HEK293T (cell line): ENCODE results near the gene BCAR1.

ENCODE experiments used
- CTCF ChIA-PET: fragments of 350-600 bp; formaldehyde crosslinking; extraction: SDS; loops from one replicate; lab custom pipeline; 2021; ENCODE audit warnings: antibody characterized with exemption, inconsistent platforms; lab: Yijun Ruan, JAX
- POLR2A ChIA-PET: fragments of 350-600 bp; formaldehyde crosslinking; extraction: SDS; loops from one replicate; lab custom pipeline; 2020; ENCODE audit warnings: antibody characterized with exemption, inconsistent platforms; lab: Yijun Ruan, JAX
- DNase-seq: peaks from one replicate; pipeline ENCODE4 v3.0.0; 2012; ENCODE audit warnings: mixed read lengths; ENCODE audit errors: extremely low spot score
- ARNT ChIP-seq: fragments of 450-650 bp; IDR thresholded peaks from 2 replicates; pipeline ENCODE4 v1.6.1; 2017; ENCODE audit warnings: mild to moderate bottlenecking
- BHLHE40 ChIP-seq: fragments of 450-650 bp; IDR thresholded peaks from 2 replicates; pipeline ENCODE4 v1.6.1; 2016; ENCODE audit warnings: mild to moderate bottlenecking, moderate library complexity, borderline replicate concordance
- CTBP1 ChIP-seq: fragments of 450-650 bp; IDR thresholded peaks from 2 replicates; pipeline ENCODE4 v1.6.1; 2016; ENCODE audit warnings: borderline replicate concordance
- ELF4 ChIP-seq: fragments of 450-650 bp; IDR thresholded peaks from 2 replicates; pipeline ENCODE4 v1.6.1; 2017; ENCODE audit warnings: antibody characterized with exemption
- FOXA1 ChIP-seq: fragments of 450-650 bp; IDR thresholded peaks from 2 replicates; pipeline ENCODE4 v1.6.1; 2016; ENCODE audit warnings: mild to moderate bottlenecking
- FOXK2 ChIP-seq: fragments of 450-650 bp; IDR thresholded peaks from 2 replicates; pipeline ENCODE4 v1.6.1; 2016; ENCODE audit warnings: mild to moderate bottlenecking
- FOXM1 ChIP-seq: fragments of 450-650 bp; IDR thresholded peaks from 2 replicates; pipeline ENCODE4 v1.6.1; 2017; ENCODE audit warnings: mild to moderate bottlenecking, borderline replicate concordance
- HDGF ChIP-seq: fragments of 450-650 bp; IDR thresholded peaks from 2 replicates; pipeline ENCODE4 v1.6.1; 2017; ENCODE audit warnings: antibody characterized with exemption, borderline replicate concordance
- L3MBTL2 ChIP-seq: fragments of 450-650 bp; conservative IDR thresholded peaks from 2 replicates; pipeline ENCODE4 v1.6.1; 2016; ENCODE audit warnings: mild to moderate bottlenecking
- LEF1 ChIP-seq: fragments of 450-650 bp; IDR thresholded peaks from 2 replicates; pipeline ENCODE4 v1.6.1; 2017; ENCODE audit warnings: mild to moderate bottlenecking, borderline replicate concordance
- NFRKB ChIP-seq: fragments of 450-650 bp; IDR thresholded peaks from 2 replicates; pipeline ENCODE4 v1.6.1; 2016; ENCODE audit warnings: mild to moderate bottlenecking, moderate library complexity
- PKNOX1 ChIP-seq: fragments of 450-650 bp; IDR thresholded peaks from 2 replicates; pipeline ENCODE4 v1.6.1; 2016
- SP1 ChIP-seq: fragments of 450-650 bp; IDR thresholded peaks from 2 replicates; pipeline ENCODE4 v1.6.1; 2017
- SUZ12 ChIP-seq: fragments of 450-650 bp; IDR thresholded peaks from 2 replicates; pipeline ENCODE4 v1.6.1; 2016; ENCODE audit warnings: mild to moderate bottlenecking
- TARDBP ChIP-seq: fragments of 450-650 bp; IDR thresholded peaks from 2 replicates; pipeline ENCODE4 v1.6.1; 2016
- ZNF384 ChIP-seq: fragments of 450-650 bp; IDR thresholded peaks from 2 replicates; pipeline ENCODE4 v1.6.1; 2016

BCAR1 gene

DNA sequence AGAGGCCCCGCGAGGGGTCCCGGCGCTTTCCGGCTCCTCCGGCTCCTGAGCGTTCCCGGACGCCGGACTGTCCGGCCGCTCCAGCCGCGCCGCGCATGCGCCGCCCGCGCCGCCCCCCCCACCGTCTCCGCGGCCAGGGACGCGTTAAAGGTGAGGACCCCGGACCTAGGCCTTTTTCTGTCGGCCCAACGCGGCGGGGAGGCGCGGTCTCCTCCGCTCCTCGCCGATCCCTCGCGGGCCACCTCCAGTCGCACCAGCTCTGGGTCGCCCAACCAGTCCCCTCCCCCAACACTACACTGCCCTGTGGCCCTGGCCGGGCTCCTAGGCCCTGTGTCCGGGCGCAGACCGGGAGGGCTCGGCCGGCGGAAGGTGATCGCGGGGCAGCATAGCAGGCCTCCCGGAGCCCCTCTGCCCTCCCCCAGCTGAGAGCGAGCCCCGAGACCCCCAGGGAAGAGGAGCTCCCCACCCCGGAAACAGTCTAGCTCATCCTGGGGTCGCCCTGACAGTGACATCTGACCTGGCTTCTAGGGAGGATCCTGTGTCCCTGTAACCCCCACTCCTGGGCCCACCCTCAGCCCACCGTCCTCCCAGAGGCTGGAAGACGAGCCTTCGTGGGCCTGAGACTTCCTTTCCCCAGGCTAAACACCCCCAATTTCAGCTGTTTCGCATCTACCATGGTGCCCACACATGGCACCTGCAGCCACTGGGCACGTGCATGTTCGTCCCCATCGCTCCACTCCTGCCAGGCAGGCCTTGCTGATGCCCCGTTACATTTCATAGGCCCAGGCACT lies 14.7 kb upstream of the BCAR1 start:
- CTCF ChIA-PET = no interaction called here
- POLR2A ChIA-PET = interaction anchor here (0.5 to 1.4 kb wide), 6 partner anchors 10 to 84 kb away, joined by 3 to 4 read pairs (median 3); no protein-coding TSS in a partner anchor
- peak; percentile 93 for DNase-seq
- no peak for TF ChIP-seq ARNT
- TF ChIP-seq NFRKB = no peak
- TF ChIP-seq SUZ12 = no peak
- TF ChIP-seq BHLHE40 = no peak
- TF ChIP-seq PKNOX1 = no peak
- TF ChIP-seq FOXK2 = no peak
- no peak for TF ChIP-seq FOXA1
- TF ChIP-seq HDGF = no peak

GRCh38 chr16:75264999-75265910 lies 13.8 kb upstream of the BCAR1 start:
- peak; percentile 41 for DNase-seq
- ChIA-PET CTCF (no interaction called here), POLR2A (interaction anchor here (0.5 to 1.4 kb wide), 4 partner anchors 17 to 62 kb away, joined by 3 to 4 read pairs (median 3); no protein-coding TSS in a partner anchor)
- TF ChIP-seq FOXK2 = no peak

DNA sequence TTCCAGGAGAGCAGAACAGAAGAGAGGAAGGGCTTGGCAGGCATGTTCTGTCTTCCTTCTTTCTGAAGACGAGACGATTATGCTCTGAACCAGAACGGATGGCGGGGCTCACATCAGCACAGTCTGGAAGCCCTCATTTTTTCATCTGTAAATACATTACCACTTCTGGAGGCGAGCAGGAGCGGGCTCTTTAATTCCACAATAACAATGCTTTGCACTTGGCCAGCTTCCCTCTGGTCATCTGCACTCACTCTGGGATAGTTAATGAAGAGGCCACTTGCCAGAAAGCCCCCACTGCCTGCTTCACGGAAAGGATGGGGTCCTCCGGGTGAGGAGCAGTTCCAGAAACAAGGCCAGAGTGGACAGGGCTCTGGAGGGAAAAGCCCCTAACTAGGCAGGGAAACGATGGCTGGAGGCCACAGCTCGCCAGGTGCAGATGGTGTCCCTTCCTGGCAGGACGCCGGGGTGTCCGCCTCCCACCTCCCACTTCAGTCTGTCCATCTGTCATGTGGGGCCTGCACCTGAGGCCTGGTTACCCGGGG lies 13.1 kb upstream of the BCAR1 start:
- DNase-seq = no peak
- CTCF ChIA-PET = no interaction called here

DNA sequence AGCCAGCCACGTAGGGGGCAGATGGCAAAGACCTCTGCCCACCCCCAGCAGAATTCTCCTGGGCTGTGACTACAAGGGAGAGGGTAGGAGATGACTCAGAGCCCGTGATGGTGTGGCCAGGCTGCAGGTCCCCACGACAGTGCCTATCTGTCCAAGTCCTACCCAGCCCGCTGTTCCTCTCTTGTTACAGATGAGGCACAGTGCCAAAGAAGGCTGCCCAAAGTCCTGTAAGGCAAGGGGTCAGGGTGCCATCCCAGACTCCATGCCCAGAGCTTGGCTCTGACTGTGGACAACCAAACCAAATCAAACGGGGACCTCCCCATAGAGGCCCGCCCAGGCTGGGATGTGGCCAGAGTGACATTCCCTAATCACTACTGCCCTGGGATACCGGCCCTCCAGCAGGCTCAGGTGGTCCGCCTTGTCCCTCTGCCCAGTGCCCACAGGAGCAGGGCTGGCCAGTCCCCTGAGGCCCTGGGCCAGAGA lies 12.6 kb upstream of the BCAR1 start:
- ChIA-PET CTCF (no interaction called here), POLR2A (no interaction called here)
- no peak for DNase-seq
- TF ChIP-seq CTBP1 (no peak), LEF1 (no peak), ELF4 (no peak), TARDBP (no peak)

More for the DNA sequence above, 13.1 kb upstream of the BCAR1 start:
- POLR2A ChIA-PET = no interaction called here
- TF ChIP-seq BHLHE40 (no peak), L3MBTL2 (no peak), HDGF (no peak), ELF4 (no peak), FOXM1 (no peak), SUZ12 (no peak), FOXA1 (no peak), SP1 (no peak), ARNT (no peak), NFRKB (no peak), CTBP1 (no peak), LEF1 (no peak), PKNOX1 (no peak), TARDBP (no peak), ZNF384 (no peak), FOXK2 (no peak)

- ChIA-PET POLR2A (no interaction called here), CTCF (no interaction called here)
- DNase-seq = no peak
- TF ChIP-seq PKNOX1 (no peak), ARNT (no peak), FOXA1 (no peak), CTBP1 (no peak), TARDBP (no peak), L3MBTL2 (no peak), FOXK2 (no peak), NFRKB (no peak), HDGF (no peak), ELF4 (no peak), SUZ12 (no peak), BHLHE40 (no peak), SP1 (no peak), LEF1 (no peak), ZNF384 (no peak), FOXM1 (no peak)
Observed at GRCh38 chr16:75263291-75263962, 12.0 kb upstream of the BCAR1 start.

DNA sequence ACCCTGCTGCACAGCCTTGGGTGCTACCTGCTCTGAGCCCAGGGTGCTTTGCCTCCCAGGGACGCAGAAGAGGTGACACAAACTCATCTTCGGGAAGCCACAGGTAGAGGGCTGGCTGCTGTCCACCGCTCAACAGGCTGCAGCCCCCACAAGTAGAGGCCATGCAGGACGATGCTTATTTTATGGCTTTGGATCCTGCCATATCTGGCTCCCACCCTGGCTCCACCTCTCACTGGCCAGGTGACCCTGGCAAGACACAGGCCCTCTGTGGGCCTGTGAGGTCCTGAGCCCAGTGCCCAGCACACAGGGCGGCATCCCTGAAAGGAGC lies 11.3 kb upstream of the BCAR1 start:
- no peak for DNase-seq
- POLR2A ChIA-PET = no interaction called here
- no peak for TF ChIP-seq BHLHE40
- TF ChIP-seq NFRKB = no peak
- no peak for TF ChIP-seq ELF4
- no peak for TF ChIP-seq PKNOX1
- no peak for TF ChIP-seq HDGF
- TF ChIP-seq TARDBP = no peak
- TF ChIP-seq L3MBTL2 = no peak
- TF ChIP-seq SUZ12 = no peak
- TF ChIP-seq ARNT = no peak
- no peak for TF ChIP-seq LEF1
- no peak for TF ChIP-seq CTBP1
- CTCF ChIA-PET = interaction anchor here (1.1 kb wide), 1 partner anchor 29 kb away, joined by 3 read pairs; no protein-coding TSS in a partner anchor
